GM12801 (cell line): ENCODE data around the gene TMPRSS6.

ENCODE experiments used
- TF ChIP-seq, protein P1 (sequence below): IDR thresholded peaks from one replicate; pipeline ENCODE4 v1.5.1; 2011; ENCODE audit warnings: control low read depth; ENCODE audit not compliant: insufficient read length; ENCODE audit errors: extremely low read depth

Gene TMPRSS6

DNA sequence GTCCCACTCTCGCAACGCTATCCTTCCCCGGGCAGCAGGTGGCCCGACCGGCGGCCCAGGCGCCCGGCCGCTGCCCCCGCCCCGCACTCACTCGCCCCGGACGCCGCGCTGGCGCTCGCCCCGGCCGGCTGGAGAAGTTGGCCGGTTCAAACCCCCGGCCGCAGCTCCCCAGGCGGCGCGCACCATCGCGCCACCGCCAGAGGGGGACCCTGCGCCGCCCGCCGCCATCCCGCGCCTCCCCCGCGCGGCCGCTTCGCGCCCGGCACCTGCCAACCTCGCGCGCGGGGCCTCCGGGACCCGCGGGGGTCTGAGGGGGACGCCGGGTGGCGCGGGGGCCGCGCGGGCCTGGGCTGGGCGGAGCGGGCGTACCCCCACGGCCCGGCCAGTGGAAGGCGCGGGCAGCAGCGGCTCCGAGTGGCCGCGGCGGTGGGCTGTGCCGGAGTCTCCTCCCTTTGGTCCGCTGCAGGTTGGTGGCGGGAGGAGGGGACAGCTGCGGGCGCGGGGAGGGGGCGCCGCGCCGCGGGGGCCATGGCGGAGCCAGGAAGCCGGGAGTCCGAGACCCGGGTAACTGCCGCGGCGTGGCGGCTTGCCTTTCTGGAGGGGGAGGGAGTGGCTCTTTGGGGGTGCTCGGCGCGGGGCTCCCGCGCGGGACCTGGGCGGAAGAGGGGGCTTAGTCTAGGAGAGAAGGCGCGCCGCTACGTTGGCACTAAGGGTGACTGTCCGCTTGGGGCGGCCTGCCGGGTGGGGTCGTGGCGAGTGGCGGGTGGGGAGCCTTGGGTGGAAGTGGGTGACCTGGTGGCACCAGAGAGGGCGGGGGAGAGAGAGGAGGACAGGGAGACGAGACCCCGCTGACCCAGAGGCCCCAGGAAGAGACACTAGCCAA, 90.0 kb downstream of the TMPRSS6 start, which contains the start of the genes MPST and TST:
Gene MPST, plus strand, starts transcription at position 434 of the 883 bp plus-strand sequence. Its CDS starts 95 bp downstream, at position 529.
Gene TST, minus strand, starts transcription at position 139 of the 883 bp plus-strand sequence. CDS start 715 bp downstream, outside the sequence.
- TF ChIP-seq, protein P1, sequence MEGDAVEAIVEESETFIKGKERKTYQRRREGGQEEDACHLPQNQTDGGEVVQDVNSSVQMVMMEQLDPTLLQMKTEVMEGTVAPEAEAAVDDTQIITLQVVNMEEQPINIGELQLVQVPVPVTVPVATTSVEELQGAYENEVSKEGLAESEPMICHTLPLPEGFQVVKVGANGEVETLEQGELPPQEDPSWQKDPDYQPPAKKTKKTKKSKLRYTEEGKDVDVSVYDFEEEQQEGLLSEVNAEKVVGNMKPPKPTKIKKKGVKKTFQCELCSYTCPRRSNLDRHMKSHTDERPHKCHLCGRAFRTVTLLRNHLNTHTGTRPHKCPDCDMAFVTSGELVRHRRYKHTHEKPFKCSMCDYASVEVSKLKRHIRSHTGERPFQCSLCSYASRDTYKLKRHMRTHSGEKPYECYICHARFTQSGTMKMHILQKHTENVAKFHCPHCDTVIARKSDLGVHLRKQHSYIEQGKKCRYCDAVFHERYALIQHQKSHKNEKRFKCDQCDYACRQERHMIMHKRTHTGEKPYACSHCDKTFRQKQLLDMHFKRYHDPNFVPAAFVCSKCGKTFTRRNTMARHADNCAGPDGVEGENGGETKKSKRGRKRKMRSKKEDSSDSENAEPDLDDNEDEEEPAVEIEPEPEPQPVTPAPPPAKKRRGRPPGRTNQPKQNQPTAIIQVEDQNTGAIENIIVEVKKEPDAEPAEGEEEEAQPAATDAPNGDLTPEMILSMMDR, result no peak

DNA sequence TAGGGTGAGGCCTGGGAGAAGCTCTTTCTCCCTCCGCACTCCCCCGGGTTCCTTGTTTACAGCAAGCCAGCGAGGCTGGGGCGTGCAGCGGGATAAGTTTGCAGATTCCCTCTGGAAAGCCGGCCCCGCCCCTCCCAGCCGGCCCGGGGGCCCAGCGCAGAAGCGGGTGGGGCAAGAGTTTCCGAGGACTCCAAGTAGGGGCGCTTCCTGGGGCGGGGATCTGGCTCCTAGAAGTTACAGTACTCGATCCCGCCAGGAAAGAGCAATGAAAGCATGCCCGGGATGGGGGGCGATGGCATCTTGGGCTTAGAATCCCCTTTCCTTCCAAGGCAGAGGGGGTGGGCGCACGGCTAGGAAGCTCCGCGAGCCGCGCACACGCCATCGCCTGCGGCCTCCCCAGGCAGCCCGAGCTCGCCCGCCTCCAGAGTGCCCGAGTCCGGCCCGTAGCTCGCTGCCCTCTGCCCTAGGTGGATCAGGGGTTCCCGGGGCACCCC, 90.7 kb downstream of the TMPRSS6 start:
- TF ChIP-seq, protein P1, result no peak

DNA sequence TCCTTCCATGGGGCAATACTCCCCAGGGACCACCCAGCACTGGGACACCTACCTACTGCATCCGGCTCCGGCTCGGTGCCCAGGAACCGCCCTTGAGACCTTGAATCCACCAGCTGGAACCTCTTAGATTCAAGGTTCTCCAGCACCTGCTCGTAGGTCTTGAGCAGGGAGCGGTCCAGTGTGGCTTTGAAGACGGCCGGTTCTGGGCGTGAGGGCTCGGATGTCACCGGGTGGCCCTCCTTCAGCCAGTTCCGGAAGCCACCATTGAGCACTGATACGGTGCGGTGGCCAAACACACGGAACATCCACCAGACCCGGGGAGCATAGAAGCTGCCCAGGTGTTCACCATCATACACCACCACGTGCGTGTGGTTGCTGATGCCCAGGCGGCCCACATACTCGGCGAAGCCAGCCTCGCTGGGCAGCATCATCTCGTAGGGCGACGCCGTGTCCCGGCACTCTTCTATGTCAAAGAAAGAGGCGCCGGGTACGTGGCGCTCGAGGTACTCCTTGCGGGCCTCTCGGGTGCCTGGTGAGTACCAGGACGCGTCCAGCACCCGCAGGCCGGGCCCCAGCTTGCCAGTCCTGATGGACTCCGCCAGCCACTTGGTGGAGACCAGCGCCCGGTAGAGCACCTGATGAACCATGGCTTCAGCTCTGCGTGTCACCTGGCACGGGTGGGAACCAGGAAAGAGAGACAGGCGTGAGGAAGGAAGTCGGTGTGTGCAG, 91.3 kb downstream of the TMPRSS6 start:
- TF ChIP-seq, protein P1, result no peak

DNA sequence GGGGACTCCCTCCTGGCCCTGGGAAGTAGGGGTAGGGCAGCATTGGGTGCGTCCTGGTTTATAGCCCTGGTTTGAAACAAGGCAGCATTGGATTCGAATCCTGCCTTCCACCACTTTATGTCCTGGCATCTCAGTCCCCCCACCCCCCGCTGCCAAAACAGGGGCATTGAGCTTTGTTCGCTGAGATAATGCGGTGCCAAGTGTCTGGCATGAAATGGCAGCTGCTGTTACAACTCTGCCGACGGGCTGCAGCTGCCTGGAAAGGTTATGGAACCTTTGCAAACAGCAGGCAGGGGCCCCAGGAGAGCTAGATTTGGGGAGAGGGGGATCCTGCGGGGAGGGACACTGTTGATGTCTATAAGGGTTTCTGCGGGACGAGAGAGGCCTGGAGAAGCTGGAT, 92.2 kb downstream of the TMPRSS6 start:
- TF ChIP-seq, protein P1, result no peak

DNA sequence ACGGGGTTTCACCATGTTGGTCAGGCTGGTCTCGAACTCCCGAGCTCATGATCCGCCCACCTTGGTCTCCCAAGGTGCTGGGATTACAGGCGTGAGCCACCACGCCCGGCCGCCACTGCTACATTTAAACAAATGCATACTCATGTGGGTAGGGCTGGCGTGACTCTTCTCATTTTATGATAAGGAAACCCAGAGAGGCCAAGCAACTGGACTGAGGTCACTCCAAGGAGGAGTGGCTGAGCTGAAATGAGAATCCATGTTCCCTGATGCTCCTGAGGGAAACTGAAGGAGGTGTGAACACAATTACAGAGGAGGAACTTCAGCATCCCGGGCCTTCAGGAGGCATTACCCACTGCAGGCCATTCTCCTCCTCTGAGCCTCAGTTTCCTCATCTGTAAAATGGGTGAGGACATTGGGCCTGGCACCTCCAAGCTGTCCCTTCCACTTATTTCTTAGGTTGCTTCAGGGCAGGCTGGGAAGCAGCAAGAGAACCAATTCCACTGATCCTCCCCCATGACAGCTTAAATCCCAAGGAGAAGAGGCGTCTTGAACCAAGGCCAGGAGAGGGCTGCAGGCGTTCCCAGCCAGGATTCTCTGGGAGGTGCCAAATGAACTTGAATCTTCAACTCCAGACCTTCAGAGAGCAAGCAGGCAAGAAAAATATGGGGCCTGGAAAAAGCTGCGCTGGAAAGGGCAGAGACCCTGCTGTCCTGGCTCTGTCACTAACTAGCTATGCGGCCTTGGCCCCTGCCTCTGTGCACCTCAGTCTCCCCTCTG, 93.2 kb downstream of the TMPRSS6 start:
- TF ChIP-seq, protein P1, result no peak

DNA sequence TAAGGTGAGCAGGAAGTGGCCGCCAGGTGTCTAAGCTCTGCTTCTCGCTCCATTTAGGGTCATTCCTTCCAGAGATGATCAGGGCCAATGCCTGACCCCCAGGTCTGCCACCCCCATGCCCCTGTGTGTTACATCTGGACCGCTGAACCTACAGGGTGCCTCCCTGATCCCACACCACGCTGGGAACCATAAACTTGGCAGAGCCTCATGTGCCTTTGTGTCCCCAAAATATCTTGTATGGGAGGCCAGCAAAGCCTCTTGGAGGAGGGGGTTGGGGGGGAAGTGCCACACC, 94.0 kb downstream of the TMPRSS6 start:
- TF ChIP-seq, protein P1, result no peak
